Muscle of arm (tissue), 12 donors: Measurements from ENCODE around the gene FYB2. TPM values are rescaled to one million over a fixed set of nuclear protein-coding genes. Genes with fewer than 3 reads are reported as not detected.
"Not testable (repeated sequence)": the region's sequence is repeated elsewhere in the genome, so short reads cannot be mapped to it uniquely, and the experiment has no call there.

Experiments used
- DNase-seq: peaks from one replicate; pipeline ENCODE4 v3.0.0-alpha.2; 2013
- polyA plus RNA-seq, 12 donors: library from polyadenylated mRNA; unstranded; fragments of 120-200 nt; gene quantifications; one replicate each; pipeline ENCODE4 v1.2.1, GENCODE V29; 2013; ENCODE audit not compliant: insufficient read length in 12 of 12

Gene FYB2
- polyA plus RNA-seq, 12 donors, result 0.09 to 0.67 (median 0.27) TPM; not detected in 4

DNA sequence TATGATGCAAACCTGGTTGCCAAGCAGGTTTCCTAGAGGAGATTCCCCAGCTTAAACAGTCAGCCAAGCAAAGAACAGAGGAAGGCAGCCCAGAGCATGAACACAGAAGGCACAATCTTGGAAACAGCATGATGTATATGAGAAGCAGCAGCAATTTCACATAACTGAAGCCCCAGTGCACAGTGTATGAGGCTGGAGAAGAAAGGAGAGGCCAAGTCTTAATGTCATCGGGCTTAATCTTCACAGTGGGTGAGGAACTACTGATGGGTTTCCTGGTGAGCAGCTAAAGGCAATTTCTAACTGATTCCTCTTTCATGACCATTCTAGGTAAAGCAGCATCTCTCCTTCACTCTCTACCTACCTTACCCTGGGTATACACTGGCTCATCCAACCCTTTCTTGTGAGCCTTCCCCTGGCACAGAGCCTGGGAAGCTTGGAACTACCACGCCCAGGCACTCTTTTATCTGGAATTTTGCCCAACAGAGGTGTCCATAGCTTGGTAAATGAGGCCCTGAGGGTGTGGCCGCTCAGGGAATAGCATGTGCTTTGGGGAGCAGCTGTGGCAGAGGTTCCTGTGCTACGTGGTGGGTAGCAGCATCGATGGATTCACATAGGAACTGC, 22.0 kb downstream of the FYB2 start:
- DNase-seq, result no peak

DNA sequence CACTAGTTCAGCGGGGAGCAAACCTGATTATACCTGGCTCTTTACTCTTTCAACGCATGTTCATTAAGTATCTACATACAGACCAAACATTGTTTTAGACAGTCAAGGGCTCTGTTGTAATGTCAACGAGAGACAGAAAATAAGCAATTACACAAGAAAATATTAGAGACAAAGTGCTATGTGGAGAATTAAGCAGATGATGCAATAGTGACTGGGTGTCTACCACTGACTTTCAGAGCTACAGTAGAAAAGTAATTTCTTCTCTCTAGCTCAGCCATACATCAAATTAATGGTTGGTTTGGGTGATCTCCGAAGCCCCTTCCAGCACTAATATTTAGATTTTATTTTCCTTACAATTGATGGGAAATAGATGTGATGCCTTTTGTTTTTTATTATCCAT, 23.3 kb downstream of the FYB2 start:
- no peak for DNase-seq

- DNase-seq, result no peak
Observed at GRCh38 chr1:56790036-56790435, 29.2 kb downstream of the FYB2 start.

DNA sequence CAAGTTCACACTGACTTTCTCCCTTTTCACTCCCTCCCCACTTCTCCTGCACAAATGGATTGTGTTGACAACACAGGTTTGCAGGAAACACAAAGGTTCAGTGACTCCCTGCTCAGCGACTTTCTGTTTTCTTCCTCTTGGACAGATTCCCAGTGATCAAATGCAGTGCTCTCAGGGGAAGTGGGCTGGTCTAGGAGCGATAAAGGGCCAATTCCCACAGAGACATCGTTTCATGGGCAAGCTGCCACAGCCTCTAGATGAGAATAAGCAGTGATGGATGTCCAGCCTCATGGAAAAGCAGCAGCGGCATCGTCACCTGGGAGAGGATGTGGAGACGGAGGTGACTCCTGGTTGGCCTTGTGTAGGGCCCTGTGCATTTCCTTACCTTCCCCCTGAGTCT, 30.6 kb downstream of the FYB2 start:
- DNase-seq, result no peak

DNA sequence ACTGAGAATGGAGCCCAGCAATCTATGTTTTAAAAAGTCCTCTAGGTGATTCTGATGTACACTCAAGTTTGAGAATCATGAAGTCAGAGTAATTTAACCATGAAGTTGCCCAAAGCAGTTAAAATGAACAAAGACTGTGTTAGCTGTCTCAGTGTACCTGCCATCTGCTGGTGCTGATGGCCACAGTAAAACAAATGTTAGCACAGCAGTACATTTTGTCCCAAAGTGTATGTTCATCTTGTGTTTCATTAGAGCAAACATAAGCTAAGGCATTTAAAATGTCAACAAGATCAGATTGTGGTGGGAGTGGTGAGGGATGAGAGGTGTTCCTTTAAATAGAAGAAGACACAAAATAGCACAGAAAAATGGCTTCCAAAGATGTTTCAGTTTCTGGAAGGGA, 31.1 kb downstream of the FYB2 start:
- DNase-seq, result no peak

DNA sequence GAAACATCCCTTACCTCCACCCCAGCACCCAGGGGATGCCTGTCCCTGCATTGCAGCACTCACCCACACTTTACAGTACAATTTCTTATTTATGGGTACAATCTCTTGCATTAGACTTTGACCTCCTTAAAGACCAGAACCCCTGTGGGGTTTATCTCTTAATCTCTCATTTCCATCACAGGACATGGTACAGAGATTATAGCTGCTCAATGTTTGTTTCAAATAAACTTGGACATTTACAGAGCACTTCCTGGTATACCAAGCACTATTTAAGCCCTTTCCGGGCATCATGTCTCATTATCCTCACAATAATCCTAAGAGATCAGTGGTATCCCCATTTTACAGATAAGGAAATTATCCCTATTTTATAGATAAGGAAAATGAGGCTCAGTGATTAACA, 31.9 kb downstream of the FYB2 start:
- no peak for DNase-seq

DNA sequence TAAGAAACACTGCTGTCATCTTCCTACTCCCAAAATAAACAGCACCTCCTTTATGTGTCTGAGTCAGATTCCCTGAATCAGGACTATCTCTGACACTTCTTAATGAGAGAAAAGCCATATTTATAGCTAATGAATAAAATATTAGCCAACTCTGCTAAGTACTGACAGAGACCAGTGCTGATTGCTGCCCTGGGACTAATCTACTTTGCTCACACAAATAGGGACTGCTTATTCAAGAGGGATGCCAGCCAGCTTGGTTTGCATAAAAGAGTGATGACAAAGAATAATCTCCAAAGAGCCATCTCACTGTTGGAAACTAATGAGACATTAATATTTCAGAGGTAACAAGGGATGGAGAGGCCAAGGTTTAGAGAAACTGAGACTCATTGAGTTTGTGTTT, 36.4 kb downstream of the FYB2 start:
- DNase-seq, result no peak

DNA sequence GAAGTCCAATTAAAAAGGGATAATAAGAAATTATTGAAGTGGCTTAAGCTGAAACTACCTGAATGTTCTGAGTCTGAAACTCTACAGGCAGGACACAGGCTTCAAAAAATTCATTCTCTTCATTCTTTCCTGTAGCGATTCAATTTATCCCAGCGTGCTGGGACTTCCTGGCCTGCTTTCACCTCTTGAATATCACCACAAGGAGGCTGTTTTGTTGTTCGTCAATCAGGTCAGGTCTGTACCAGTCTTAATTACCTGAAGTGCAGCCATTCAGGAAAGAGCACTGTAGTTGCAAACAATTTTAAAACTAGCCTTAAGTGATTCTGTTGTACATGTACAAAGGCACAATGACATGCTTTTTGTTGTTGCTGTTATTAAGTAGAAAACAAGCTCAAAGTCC, 38.4 kb downstream of the FYB2 start:
- DNase-seq, result no peak

DNA sequence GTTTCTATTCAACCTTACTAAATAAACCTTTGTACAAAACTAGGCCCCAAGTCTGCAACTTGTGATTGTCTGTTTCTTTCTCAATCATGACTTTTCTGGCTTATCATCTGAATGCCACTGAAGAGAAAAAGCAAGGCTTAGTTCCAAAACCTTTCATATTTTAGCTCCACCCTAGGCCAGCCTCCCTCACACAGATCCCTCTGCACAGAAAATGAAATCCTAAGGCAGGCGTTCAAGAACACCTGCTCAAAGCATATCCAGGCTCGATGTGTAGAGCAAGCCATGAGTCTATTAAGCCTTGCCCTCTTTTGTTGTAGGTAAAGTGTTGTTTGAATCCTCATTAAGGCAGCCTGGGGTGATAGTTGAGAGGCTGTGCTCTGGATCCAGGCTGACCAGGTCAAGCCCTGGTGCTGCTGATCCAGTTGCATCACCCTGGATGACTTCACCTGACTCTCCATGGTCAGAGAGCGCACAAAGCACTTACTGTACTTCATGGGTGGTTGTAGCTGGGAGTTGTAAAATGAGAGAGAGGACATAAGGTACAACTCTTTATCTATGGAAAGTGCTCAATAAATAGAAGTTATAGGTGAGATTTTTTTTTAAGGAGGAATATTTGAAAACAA, 39.0 kb downstream of the FYB2 start:
- no peak for DNase-seq

GRCh38 chr1:56777972-56778371, 41.2 kb downstream of the FYB2 start:
- no peak for DNase-seq

DNA sequence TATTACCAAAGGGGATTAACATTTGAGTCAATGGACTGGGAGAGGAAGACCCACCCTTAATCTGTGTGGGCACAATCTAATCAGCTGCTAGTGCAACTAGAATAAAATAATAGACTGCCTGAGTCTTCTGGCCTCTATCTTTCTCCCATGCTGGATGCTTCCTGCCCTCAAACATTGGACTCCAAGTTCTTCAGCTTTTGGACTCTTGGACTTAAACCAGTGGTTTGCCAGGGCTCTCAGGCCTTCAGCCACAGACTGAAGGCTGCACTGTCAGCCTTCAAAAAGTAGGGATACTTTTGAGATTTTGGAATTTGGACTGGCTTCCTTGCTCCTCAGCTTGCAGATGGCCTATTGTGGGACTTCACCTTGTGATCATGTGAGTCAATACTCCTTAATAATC, 44.5 kb downstream of the FYB2 start:
- not testable (repeated sequence) for DNase-seq

DNA sequence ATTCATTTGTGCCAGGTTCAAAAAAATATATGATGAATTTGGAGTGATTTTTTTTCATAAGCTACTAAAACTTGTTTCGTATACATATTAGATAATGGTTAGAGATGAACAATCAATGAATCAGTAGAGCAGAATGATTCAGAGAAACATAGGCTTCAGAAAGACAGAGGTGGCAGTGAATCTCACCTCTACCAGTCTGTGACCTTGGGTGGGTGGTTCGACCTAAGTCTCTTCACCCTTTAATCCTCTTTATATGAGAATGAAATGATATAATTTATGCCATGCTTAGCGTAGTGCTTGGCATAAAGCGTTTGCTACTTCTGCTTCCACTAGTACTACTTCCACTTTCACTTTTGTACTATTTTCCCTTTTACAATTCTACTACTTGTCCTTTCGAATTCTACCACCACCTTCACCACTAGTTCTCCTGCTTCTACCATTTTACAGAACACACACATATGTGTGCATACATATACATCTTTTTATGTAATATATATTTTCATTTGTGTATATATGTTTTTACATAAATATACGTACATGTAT, 45.1 kb downstream of the FYB2 start:
- DNase-seq, result no peak

DNA sequence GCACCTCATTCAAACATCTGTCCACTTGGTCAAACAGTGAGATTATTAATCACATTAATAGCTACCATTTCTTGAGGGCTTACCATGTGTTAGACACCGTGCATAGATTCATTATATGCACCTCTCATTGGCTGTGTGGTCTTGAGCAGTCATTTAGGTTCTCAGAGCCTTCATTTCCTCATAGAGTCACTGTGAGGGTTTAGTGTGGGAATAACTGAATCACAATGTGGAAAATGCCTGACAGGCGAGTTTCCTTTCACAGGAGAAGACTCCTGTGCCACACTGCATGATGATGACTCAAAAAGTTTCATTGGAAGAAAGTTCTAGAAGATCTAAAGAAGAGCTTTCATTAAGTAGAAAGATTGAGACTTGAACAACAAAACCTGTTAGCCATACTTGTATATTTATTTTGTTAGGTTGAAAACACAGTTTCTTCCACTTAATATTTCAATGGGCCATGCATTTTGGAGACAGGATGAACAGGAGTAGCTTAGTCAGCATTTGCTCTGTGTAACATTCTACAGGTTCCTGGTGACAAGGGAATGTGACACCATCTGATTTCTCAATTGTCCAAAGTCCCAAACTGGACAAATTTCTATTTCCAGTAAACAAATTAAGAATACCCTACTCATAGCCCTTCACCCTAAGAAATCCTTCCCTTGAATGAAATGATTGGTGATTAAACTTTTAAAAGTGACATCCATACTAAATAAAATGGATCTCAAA, 45.7 kb downstream of the FYB2 start:
- no peak for DNase-seq

- no peak for DNase-seq
Observed at GRCh38 chr1:56771717-56772116, 47.5 kb downstream of the FYB2 start.

GRCh38 chr1:56758794-56759193, 60.4 kb downstream of the FYB2 start:
- DNase-seq, result no peak

- no peak for DNase-seq
Observed at GRCh38 chr1:56758135-56758534, 61.1 kb downstream of the FYB2 start.

DNA sequence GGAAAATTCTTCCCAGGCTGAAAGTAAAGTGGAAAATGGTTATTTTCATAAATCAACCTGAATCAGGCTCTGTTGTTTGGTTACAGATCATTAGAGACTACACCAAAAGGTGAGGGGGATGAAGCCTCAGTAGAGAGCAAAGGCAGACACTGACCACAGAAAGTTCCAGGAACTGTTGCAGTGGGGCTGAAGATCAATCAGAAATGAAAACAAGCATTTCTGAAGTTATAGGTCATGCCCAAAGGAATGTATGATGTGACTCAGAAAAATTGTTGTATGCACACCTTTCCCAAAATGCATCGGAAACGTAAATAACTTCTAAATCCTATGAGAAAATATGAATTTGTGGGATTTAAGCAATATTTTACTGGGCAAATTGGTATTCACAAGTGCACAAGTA, 63.3 kb downstream of the FYB2 start:
- DNase-seq, result no peak

DNA sequence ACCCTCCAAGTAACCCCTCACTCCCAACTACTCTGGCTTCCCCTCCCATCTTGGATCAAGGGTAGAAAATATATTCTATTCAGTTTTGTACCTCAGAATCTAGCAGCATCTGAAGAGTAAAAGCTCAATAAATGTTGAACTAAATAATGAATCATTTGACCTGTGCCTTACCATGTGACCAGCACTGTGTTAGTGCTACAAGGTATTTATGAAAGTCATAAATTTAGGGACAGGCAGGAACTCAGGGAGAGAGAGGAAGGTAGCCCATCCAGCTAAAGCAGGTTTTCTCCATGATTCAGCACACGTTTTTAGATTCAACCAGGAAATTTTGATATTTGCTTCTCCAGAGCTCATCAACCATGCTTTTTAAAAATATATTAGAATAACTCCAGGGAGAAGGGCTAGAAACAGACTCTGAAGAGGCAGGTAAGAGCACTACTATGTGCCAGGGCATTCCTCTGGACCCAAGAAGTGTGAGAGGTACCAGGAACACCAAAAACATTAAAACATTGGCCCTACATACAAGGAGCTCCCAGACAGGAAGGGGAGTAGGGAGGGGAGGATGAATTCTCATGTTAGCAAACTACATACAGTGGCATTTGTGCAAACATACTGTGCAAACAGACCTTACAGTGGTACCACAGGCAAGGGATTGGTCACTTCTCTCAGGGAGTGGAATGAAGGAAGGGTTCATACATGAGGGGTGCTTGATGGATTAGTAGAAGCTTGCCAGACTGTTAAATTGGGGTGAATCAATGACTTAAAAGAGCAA, 64.3 kb downstream of the FYB2 start:
- no peak for DNase-seq

GRCh38 chr1:56745231-56745630, 74.0 kb downstream of the FYB2 start:
- no peak for DNase-seq

- DNase-seq, result no peak
Observed at GRCh38 chr1:56728964-56729363, 90.2 kb downstream of the FYB2 start.

GRCh38 chr1:56726706-56727105, 92.5 kb downstream of the FYB2 start:
- no peak for DNase-seq

DNA sequence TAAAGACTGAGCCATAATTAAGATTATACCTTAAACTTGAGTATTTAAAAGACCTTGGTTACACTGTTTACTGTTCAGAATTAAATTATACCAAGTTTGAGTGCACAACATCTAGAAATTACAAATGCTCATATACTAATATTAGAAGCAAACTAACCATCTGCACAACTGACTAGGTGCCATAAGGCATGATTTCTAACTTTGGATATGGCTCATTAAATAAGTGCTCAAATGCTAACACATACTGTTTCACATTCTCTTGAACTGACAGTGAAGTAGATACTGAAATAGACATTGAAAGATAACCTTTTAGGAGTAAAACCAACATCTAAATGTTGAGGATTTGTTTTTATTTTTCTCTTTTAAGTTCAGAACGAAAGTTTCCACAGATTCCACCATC, 100.0 kb downstream of the FYB2 start:
- DNase-seq, result no peak
